GM12874 (cell line): ENCODE data around the gene DDX55.

Experiments used
- CTCF ChIP-seq: IDR thresholded peaks from 2 replicates; pipeline ENCODE4 v1.5.1; 2011; ENCODE audit warnings: low read depth, mild to moderate bottlenecking, control low read depth, low read length, moderate library complexity; ENCODE audit not compliant: insufficient read depth

The DDX55 gene

GRCh38 chr12:123621101-123621500 lies 19.2 kb downstream of the DDX55 start:
- TF ChIP-seq CTCF = no peak

GRCh38 chr12:123621619-123622530 lies 20.0 kb downstream of the DDX55 start:
- TF ChIP-seq CTCF = no peak

GRCh38 chr12:123633379-123634141 lies 31.7 kb downstream of the DDX55 start, which contains the start of the genes EIF2B1 and GTF2H3:
Gene EIF2B1 (minus strand): TSS chr12:123633686. CDS start chr12:123633557, 129 bp downstream.
Gene GTF2H3 (plus strand): TSS chr12:123633829. CDS start chr12:123633860, 31 bp downstream.
- TF ChIP-seq CTCF = no peak

GRCh38 chr12:123634142-123634561 lies 32.3 kb downstream of the DDX55 start:
- TF ChIP-seq CTCF = no peak

- TF ChIP-seq CTCF = no peak
Measured at GRCh38 chr12:123643911-123644310, 42.0 kb downstream of the DDX55 start.

- no peak for TF ChIP-seq CTCF
Measured at GRCh38 chr12:123645380-123645779, 43.5 kb downstream of the DDX55 start.

- no peak for TF ChIP-seq CTCF
Measured at GRCh38 chr12:123645878-123646277, 44.0 kb downstream of the DDX55 start.
